Hypothalamus (tissue), 51 donors: Measurements from ENCODE around the gene CAPN2.
A peak's percentile ranks its signal among the peaks of the same experiment; 100 is the strongest.

Source experiments
- DNase-seq, 51 donors: peaks; one replicate each; lab custom pipeline; 2025; lab: John Stamatoyannopoulos, UW

Gene CAPN2

GRCh38 chr1:223712194-223712849 is at the start of gene CAPN2:
Gene CAPN2 (plus strand): TSS chr1:223712539. CDS start chr1:223712641, 102 bp downstream.
- peak in 46 of 51 donors; percentile 24 to 86 (median 68) for DNase-seq

DNA sequence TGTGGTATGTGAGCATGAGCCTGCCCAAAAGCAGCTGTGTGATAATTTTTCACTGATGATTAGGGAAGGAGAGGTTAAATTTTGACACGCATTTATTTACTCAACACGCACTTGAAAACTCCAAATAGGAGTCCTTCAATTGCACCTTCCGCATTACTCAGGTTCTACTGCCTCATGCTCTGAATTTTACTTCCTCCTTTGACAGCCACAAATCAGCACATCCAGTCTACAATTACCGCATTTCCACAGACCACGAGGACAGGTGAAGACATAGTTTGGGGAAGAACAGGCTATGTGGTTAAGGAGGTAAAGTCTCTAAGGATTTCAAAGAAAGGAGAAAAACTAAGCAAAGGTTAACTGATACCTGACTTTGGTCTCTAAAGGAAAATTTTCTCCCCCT is 49.4 kb upstream of the CAPN2 start:
- no peak for DNase-seq

DNA sequence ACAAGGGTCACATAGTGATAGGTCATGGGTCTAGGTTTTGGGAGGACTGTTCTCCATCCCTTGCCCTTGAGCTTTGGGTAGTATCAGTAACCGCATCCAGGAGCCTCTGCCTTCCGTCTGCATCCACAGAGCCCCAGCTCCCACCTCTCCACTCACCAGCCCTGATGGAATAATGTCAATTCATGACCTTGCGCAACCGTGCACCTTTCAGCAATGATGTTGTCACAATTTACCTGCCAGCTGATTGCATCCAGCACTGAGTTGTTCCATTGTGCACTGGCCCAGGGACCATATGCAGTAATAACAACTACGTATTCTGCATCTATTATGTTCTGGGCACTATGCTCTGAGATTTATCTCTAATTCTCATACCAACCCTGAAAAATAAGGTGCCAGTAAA is 48.2 kb upstream of the CAPN2 start:
- DNase-seq, result no peak

- DNase-seq, result no peak
Measured at GRCh38 chr1:223665592-223666312, 46.6 kb upstream of the CAPN2 start, which contains the start of gene CAPN8. Gene CAPN8 (minus strand): TSS chr1:223665701. CDS start chr1:223665646, 55 bp downstream.

GRCh38 chr1:223667484-223668182 is 44.7 kb upstream of the CAPN2 start:
- no peak for DNase-seq

- DNase-seq, result no peak
Measured at GRCh38 chr1:223669003-223669795, 43.1 kb upstream of the CAPN2 start.

- DNase-seq, result peak in 17 of 51 donors; percentile 1 to 30 (median 9)
Measured at GRCh38 chr1:223670458-223671159, 41.7 kb upstream of the CAPN2 start.

- no peak for DNase-seq
Measured at GRCh38 chr1:223674119-223674890, 38.0 kb upstream of the CAPN2 start.

DNA sequence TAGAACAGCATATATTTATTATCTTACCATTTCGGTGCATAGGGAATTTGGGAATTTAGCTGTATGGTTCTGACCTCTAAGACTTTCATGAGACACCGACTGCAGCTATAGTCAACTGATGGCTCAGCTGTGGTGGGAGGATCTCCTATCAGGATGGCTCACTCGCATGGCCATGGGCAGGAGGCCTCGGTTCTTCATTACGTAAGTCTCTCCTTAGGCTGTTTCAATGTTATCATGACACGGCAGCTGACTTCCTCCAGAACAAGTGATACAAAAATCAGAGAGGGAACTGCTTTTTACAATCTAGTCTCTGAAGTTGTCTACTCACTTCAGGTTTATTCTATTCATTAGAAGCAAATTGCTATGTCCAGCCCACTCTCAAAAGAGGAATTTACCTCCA is 33.5 kb upstream of the CAPN2 start:
- no peak for DNase-seq

DNA sequence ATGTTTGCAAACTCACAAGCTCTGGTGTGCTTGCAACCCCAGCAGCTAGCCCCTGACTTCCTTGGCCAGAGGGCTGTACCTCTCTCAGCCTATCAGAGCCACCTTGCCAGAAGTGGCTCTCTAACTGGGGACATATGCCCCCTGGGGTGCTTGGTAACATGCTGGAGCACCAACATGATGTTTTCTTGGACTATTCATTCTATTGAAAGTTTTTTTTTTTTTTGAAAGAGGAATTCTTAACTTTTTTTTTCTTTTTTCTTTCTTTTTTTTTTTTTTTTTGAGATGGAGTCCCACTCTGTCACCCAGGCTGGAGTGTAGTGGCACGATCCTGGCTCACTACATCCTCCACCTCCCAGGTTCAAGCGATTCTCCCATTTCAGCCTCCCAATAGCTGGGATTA is 32.2 kb upstream of the CAPN2 start:
- no peak for DNase-seq

GRCh38 chr1:223682502-223682901 is 29.8 kb upstream of the CAPN2 start:
- no peak for DNase-seq

DNA sequence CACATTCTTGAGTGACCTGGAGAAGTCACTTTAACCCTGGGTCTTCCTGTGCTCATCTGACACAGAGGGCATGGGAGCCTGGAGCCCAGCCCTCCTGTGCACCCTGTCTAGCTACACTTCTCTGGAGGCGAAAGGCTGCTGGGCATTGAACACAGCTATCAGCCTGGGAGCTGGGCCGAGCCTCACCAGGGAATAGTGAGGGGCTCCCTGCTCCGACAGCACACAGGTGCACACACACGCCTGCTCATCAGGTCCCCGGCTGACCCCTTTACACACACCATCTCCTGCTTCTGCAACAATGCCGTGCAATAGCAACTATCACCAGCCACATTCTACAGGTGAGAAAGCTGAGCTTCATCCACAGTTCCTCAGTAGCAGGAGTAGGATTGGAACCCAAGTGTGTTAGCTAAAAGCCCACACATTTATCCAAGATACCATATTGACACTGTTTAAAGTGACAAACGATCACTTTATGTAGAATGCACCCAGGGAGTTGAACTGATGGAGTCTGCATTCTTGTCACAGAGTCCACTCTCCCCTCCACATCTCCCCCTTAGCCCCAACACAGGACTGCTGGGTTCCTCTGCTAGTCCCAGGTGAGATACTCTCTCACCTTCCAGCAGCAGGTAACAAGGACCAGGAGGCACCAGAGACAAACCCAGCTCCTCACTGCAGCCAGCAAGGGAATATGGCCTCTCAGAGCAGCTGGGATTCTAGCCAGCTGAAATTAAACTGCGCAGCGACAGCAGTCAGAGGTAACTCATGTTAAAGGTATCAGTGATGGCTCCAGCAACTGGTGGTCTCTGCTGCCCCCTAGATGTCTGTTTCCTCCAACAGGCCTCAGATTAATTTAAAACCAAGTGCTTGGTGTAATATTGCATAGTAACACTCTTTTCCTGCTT is 28.5 kb upstream of the CAPN2 start:
- peak in 23 of 51 donors; percentile 11 to 66 (median 26) for DNase-seq

- no peak for DNase-seq
Measured at GRCh38 chr1:223684488-223684792, 27.9 kb upstream of the CAPN2 start.

DNA sequence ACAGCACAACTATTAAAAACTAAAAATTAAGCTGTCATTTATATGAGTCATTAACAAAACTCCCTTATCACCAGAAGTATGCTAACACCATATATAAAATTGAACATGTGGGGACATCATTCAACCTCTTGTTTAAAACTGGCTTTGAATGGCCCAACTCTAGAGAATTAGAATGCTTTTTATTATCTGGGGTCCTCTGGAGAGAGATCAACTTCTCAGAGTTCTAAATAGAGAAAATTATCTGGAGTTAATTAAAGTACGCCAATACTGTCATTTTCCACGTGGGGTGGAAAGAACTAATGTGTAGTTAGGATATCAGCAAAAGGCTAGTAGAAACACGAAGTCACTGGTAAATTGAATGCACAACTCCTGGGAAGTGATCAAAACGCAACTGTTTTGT is 21.2 kb upstream of the CAPN2 start:
- no peak for DNase-seq

- no peak for DNase-seq
Measured at GRCh38 chr1:223695014-223695548, 17.3 kb upstream of the CAPN2 start.

- no peak for DNase-seq
Measured at GRCh38 chr1:223695941-223696340, 16.4 kb upstream of the CAPN2 start.

- no peak for DNase-seq
Measured at GRCh38 chr1:223700388-223700918, 11.9 kb upstream of the CAPN2 start.
